22Rv1 (cell line): ENCODE data around the gene APOL2.
"Not testable (repeated sequence)": the region's sequence is repeated elsewhere in the genome, so short reads cannot be mapped to it uniquely, and the experiment has no call there.

Experiments
- H3K27ac ChIP-seq: fragments of 450-650 bp; 2 replicates; pipeline ENCODE4 v1.5.1; 2017
- ZFX ChIP-seq: fragments of 450-650 bp; IDR thresholded peaks from 2 replicates; pipeline ENCODE4 v1.6.1; 2017; ENCODE audit warnings: antibody characterized with exemption, borderline replicate concordance
- TF ChIP-seq, protein P1 (sequence below): fragments of 450-650 bp; IDR thresholded peaks from 2 replicates; pipeline ENCODE4 v1.5.1; 2017; ENCODE audit warnings: mild to moderate bottlenecking

The APOL2 gene

GRCh38 chr22:36284171-36284571, 44.8 kb upstream of the APOL2 start:
- TF ChIP-seq ZFX, result no peak
- TF ChIP-seq, protein P1, sequence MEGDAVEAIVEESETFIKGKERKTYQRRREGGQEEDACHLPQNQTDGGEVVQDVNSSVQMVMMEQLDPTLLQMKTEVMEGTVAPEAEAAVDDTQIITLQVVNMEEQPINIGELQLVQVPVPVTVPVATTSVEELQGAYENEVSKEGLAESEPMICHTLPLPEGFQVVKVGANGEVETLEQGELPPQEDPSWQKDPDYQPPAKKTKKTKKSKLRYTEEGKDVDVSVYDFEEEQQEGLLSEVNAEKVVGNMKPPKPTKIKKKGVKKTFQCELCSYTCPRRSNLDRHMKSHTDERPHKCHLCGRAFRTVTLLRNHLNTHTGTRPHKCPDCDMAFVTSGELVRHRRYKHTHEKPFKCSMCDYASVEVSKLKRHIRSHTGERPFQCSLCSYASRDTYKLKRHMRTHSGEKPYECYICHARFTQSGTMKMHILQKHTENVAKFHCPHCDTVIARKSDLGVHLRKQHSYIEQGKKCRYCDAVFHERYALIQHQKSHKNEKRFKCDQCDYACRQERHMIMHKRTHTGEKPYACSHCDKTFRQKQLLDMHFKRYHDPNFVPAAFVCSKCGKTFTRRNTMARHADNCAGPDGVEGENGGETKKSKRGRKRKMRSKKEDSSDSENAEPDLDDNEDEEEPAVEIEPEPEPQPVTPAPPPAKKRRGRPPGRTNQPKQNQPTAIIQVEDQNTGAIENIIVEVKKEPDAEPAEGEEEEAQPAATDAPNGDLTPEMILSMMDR, result no peak
- no peak overlapping the region for H3K27ac ChIP-seq

DNA sequence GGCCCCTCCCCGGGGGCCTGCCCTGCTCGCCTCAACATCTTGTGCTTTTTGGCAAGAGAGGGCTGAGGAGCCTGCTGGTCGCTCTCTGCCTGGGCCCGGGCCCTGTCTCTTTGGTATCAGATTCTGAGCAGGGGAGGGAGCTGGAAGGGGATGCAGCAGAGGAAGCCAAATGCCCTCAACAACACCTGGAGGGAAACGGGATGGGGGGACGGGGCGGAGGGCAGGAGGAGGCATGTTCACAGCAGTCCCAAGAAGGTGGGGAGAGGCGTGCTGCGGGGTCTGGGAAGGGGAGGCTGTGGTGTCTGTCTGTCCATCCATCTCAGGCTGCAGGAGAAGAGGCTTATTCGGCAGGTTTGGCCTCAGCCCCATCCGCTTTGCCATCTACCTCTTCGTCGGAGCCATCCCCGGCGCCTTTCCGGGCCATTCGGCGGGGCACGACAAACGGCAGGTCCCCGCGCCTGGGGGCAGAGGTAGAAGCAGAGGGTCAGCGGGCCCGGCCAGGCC, 43.1 kb upstream of the APOL2 start:
- no peak overlapping the region for H3K27ac ChIP-seq
- TF ChIP-seq, protein P1, result no peak
- no peak for TF ChIP-seq ZFX

GRCh38 chr22:36281781-36282327, 42.5 kb upstream of the APOL2 start:
- H3K27ac ChIP-seq, result no peak overlapping the region
- TF ChIP-seq, protein P1, result no peak
- TF ChIP-seq ZFX, result no peak

- H3K27ac ChIP-seq, result no peak overlapping the region
- TF ChIP-seq, protein P1, result no peak
- TF ChIP-seq ZFX, result no peak
Measured at GRCh38 chr22:36280379-36280778, 41.1 kb upstream of the APOL2 start.

- no peak for TF ChIP-seq ZFX
- TF ChIP-seq, protein P1, result no peak
- H3K27ac ChIP-seq, result no peak overlapping the region
Measured at GRCh38 chr22:36279219-36279666, 39.9 kb upstream of the APOL2 start.

DNA sequence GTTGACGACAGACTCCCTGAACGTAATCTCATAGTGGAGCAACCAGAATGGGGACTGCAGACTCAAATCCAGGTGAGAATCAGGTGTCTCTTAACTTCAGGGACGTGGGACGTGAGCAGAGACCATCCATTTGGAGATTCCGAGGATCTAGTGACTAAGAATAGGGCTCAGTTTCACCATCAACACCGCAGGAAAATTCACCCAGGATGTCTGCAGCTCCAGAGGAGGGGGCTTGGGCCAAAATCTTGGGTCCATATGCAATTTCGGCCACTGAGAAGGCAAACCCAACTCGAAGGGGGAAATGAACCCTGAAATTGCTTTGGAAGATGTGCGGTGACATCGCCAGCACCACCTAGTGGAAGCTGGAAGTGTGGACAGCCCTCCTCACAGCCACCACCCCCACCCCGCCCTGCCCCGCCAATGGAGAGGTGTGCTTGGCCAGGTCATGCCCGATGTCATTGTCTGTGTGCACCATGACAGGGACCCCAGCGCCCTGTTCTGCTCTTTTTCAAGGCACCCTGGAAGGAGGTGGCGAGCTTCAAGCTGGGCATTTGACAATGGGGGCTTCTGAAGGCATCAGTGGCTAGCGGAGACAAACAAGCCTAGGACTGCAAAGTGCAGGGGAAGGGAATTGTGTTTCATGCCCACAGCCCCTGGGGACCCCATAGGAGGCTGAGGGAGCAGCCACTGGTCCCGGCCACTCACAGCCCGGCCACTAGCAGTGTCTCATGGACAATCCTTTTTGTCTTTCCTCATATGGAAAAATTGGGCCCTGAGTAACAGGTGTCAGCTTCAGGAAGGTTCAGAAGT, 38.4 kb upstream of the APOL2 start:
- no peak for TF ChIP-seq ZFX
- TF ChIP-seq, protein P1, result peak; percentile 91
- no peak overlapping the region for H3K27ac ChIP-seq

- no peak overlapping the region for H3K27ac ChIP-seq
- TF ChIP-seq, protein P1, result no peak
- no peak for TF ChIP-seq ZFX
Measured at GRCh38 chr22:36274531-36274930, 35.2 kb upstream of the APOL2 start.

DNA sequence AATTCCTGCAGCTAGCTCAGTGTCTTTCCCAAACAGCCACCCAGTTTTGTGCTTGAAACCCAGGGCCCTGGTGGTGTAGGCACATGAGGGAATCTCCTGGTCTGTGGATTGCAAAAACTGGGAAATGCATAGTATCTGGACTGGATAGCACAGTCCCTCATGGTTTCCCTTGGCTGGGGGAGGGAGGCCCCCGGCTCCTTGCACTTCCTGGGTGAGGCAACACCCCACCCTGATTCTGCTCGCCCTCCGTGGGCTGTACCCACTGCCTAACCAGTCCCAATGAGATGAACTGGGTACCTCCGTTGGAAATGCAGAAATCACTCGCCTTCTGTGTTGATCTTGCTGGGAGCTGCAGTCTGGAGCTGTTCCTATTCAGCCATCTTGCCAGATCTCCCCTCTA, 32.6 kb upstream of the APOL2 start:
- H3K27ac ChIP-seq, result not testable (repeated sequence)

GRCh38 chr22:36271231-36271630, 31.9 kb upstream of the APOL2 start:
- not testable (repeated sequence) for H3K27ac ChIP-seq
